ENCODE measurements around the gene TLE1. TPM values are rescaled to one million over a fixed set of nuclear protein-coding genes. Genes with fewer than 3 reads are reported as not detected.

TLE1 gene
- total and polyA plus RNA-seq, 10 of the 15 experiments (the other 5 are each of a cell fraction or from before 2014, with no cell fraction given) = 0.04 to 0.23 (median 0.10) TPM; not detected in 6

DNA sequence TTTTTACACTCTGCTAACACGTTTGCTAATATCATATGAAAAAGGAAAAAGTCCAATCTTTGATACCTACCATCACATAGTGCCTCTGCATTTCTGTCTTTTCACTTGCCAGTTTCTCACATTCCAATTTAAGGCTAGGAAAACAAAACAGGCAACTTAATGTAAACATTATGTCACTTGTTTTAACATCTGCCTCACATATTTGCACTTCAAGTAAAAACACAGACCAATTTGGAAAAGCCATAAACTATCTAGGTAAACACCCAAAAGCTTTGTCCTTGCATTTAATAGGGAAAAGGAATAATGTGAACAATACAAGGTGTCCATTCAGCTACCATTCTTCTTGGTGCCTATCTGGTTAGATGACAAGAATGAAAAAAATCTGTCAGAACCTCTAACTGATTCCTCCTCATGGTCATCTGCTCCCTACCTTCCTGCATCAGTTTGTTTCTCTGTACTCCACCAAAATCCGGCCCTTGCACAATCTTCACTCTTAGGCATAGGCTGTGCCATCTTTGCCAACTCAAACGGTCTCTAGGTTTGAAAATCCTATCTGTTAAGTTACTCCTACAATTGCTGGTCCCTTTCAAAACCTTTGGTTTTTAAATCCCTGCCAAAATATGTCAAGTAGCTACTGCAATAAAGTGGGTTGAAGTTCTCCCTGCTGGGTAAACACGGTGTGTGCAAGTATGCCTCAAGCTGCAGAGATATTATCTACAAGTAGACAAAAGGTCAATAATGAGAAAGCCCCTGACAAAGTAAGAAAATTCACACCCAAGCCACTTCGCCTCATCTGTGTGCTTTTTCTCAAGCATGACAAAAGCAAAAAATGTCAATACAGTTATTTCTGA is 3.4 kb downstream of the TLE1 start:
- no peak for FAIRE-seq
- TF ChIP-seq STAT3 (IDR thresholded peaks at IDR 0.05; ENCODE audit: low read depth, low read length) = no peak
- no peak for TF ChIP-seq HDGF (IDR thresholded peaks at IDR 0.05)
- no peak for TF ChIP-seq CBX3 (IDR thresholded peaks at IDR 0.05; ENCODE audit: borderline replicate concordance, low read depth)
- TF ChIP-seq ATF3 (IDR thresholded peaks at IDR 0.05; ENCODE audit: borderline replicate concordance, extremely low read depth, low read depth, low read length) = no peak
- no peak for TF ChIP-seq ZZZ3 (IDR thresholded peaks at IDR 0.05; ENCODE audit: control insufficient read depth, insufficient read length, low read depth)
- TF ChIP-seq, protein P1, sequence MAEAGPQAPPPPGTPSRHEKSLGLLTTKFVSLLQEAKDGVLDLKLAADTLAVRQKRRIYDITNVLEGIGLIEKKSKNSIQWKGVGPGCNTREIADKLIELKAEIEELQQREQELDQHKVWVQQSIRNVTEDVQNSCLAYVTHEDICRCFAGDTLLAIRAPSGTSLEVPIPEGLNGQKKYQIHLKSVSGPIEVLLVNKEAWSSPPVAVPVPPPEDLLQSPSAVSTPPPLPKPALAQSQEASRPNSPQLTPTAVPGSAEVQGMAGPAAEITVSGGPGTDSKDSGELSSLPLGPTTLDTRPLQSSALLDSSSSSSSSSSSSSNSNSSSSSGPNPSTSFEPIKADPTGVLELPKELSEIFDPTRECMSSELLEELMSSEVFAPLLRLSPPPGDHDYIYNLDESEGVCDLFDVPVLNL (IDR thresholded peaks at IDR 0.05; ENCODE audit: low read depth, low read length) = no peak
- TF ChIP-seq, protein P2, sequence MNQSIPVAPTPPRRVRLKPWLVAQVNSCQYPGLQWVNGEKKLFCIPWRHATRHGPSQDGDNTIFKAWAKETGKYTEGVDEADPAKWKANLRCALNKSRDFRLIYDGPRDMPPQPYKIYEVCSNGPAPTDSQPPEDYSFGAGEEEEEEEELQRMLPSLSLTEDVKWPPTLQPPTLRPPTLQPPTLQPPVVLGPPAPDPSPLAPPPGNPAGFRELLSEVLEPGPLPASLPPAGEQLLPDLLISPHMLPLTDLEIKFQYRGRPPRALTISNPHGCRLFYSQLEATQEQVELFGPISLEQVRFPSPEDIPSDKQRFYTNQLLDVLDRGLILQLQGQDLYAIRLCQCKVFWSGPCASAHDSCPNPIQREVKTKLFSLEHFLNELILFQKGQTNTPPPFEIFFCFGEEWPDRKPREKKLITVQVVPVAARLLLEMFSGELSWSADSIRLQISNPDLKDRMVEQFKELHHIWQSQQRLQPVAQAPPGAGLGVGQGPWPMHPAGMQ (IDR thresholded peaks at IDR 0.05; ENCODE audit: borderline replicate concordance) = no peak
- no peak for TF ChIP-seq CEBPB (IDR thresholded peaks at IDR 0.05; ENCODE audit: borderline replicate concordance in 1 of 2, low read depth in 2 of 2, low read length in 2 of 2)
- TF ChIP-seq RUNX3 (IDR thresholded peaks at IDR 0.05; ENCODE audit: low read length) = no peak
- TF ChIP-seq FOS (IDR thresholded peaks at IDR 0.05; ENCODE audit: borderline replicate concordance, extremely low read depth, insufficient read length) = no peak
- TF ChIP-seq POLR2A (IDR thresholded peaks at IDR 0.05; ENCODE audit: low read depth, low read length) = no peak
- H3K9me3 ChIP-seq (replicated peaks; ENCODE audit: control insufficient read depth, insufficient read depth, low read length) = no peaks in the 10 kb centered on the region; the same call in 2 of the 3 replicates
- H4K20me1 ChIP-seq (ENCODE audit: control insufficient read depth, insufficient read depth) = no peaks in the 10 kb centered on the region
- in situ Hi-C loops (cut with MboI) = no loop called here
- no peak overlapping the region for H3K4me2 ChIP-seq (ENCODE audit: control insufficient read depth, insufficient read depth)
- H3K27ac ChIP-seq (ENCODE audit: control insufficient read depth, insufficient read depth) = no peak overlapping the region
- intact Hi-C loops (cut with micrococcal nuclease; ENCODE audit: unreplicated experiment) = loop anchor here (5.0 kb wide), 1 partner anchor 164 kb away; no protein-coding TSS in a partner anchor
- no peak for ATAC-seq
- ChIA-PET RAD21 (ENCODE audit: unreplicated experiment) (no interaction called here), CTCF (no interaction called here), SMC1A (ENCODE audit: uncharacterized antibody, unreplicated experiment) (interaction anchor here (0.9 kb wide), 1 partner anchor 73 kb away, joined by 3 read pairs; no protein-coding TSS in a partner anchor), POLR2A (no interaction called here)
- H3K4me3 ChIP-seq = no peak overlapping the region
- no peak for DNase-seq (ENCODE audit: low read depth, low spot score)
- no peaks in the 10 kb centered on the region for H3K36me3 ChIP-seq (ENCODE audit: control insufficient read depth in 2 of 2, insufficient read depth in 2 of 2, low read length in 1 of 2)
- H2AFZ ChIP-seq (ENCODE audit: control insufficient read depth, low read depth, low read length) = no peak overlapping the region
- no peaks in the 10 kb centered on the region for H3K4me1 ChIP-seq (ENCODE audit: control insufficient read depth, insufficient read depth, low read length)
- no peaks in the 10 kb centered on the region; a peak in 3 of 4 replicates for H3K27me3 ChIP-seq (replicated peaks in 1 of 2; ENCODE audit: control insufficient read depth in 2 of 2, insufficient read depth in 2 of 2, low read length in 1 of 2)
- BruUV-seq (replicated peaks) = no TSS peak
- 7% methylated on average over 5 of the region's 5 CpGs for WGBS (ENCODE audit: insufficient coverage, insufficient replicate concordance, low lambda C conversion rate, missing lambda C conversion rate)
- H3K79me2 ChIP-seq (ENCODE audit: control insufficient read depth, insufficient read depth, low read length) = no peaks in the 10 kb centered on the region
- no peak overlapping the region for H3K9ac ChIP-seq (ENCODE audit: control insufficient read depth, insufficient read depth, low read length)

All from GM12878 (cell line).